ENCODE results near the gene NEIL1.
"Not testable (repeated sequence)": the region's sequence is repeated elsewhere in the genome, so short reads cannot be mapped to it uniquely, and the experiment has no call there.

NEIL1 gene

DNA sequence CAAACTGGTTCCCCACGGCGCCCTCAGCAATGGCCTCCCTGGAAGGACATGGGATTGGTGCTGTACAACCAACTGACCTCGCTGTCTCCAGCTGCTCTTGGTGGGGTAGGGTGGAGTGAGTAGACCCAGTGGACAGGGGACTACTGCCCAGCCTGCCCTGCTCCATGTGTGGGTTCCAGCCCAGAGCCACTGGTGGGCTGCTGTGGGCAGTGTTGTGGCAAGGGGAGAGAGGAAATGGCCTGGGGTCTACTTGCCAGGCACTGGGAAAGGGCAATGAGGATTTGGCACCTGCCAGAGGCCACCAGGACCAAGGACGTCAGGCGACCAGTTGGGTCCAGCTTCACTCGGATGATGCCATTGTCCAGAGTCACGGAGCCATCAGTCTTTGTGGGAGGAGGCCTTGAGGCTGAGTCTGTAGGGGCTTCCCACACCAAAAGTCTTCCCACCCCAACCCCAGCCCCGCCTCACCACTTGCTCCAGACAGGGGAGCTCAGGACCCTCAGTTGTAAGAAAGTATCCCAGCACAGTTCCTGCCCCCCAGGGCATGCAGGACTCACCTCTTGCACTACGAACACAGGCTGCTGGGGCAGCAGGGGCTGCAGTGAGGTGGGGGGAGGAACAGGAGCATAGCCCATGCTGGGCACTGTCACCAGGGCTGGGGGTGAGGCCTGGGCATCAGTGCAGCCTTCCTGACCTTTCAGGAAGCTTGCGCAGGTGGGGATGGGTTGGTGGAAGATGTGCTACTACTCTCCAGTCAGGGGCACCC lies 12.1 kb downstream of the NEIL1 start:
- no peak for DNase-seq

GRCh38 chr15:75359537-75360250 lies 12.9 kb downstream of the NEIL1 start:
- DNase-seq: no peak

DNA sequence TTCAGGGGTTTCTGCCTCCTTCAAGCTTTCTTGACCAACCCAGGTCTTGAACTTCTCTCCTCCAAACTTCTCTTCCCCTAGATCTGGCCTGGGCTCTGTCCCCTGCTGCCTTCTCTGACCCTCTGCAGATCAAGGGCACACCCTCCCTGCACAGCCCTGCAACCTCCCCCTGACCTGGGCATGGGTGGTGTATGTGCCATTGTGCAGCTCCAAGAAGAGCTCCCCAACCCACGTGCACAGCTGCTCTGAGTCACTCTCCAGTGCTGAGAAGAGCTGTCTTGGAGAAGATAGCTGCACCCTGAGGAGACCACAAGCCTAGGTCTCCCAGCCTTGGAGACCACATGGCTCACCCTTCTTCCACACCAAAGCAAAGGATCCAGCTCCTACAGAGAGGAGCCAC lies 13.6 kb downstream of the NEIL1 start:
- DNase-seq: no peak

- DNase-seq: no peak
Observed at GRCh38 chr15:75360856-75361255, 14.0 kb downstream of the NEIL1 start.

DNA sequence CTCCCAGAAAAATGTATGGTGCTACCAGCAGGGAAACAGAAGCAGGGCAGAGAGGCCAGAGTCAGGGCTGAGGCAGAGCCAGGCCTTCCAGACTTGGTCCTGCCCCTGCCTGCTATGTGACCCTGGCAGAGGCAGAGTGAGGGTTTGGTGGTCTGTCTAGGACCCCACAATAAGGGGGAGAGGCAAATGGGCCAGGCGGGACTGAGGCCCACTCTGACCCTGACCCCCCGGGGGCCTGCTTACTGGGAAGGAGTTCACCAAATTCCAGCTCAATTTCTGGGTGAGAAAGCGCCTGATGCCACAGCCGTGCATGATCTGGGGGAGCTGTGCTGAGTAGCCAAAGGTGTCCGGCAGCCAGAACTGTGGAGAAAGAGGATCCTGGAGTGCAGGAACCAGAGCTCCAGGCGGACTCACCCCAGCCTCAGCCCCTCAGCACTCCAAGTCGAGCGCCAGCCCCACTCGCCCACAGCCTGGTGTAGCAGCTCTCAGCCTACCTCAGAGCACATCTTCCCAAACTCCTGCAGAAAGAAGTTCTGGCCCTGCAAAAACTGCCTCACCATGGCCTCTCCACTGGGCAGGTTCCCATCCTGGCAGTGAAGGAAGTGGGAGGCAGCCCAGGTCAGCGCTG lies 14.6 kb downstream of the NEIL1 start:
- DNase-seq: no peak

GRCh38 chr15:75361989-75362641 lies 15.3 kb downstream of the NEIL1 start:
- DNase-seq: no peak

- DNase-seq: no peak
Observed at GRCh38 chr15:75362642-75363249, 15.9 kb downstream of the NEIL1 start.

DNA sequence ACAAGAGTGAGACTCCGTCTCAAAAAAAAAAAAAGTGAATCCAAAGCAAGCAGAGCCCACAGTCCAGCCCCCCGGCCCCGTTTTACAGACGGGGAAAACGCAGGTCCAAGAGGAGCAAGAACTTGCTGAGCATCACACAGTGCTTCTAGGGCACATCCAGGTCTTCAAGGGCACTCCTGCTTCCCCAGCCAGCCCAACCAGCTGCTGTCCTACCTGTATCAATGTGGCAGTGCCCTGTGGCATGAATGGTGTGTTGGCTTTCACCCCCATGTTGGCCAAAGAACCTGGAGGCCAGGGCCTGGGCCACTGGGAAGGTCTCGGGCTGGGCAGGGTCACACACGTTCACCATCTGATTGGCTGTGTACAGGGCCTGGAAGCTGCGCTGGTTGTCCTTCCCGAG lies 16.9 kb downstream of the NEIL1 start:
- DNase-seq: no peak

- DNase-seq: no peak
Observed at GRCh38 chr15:75364881-75365280, 18.0 kb downstream of the NEIL1 start.

GRCh38 chr15:75366163-75366562 lies 19.3 kb downstream of the NEIL1 start:
- no peak for DNase-seq

DNA sequence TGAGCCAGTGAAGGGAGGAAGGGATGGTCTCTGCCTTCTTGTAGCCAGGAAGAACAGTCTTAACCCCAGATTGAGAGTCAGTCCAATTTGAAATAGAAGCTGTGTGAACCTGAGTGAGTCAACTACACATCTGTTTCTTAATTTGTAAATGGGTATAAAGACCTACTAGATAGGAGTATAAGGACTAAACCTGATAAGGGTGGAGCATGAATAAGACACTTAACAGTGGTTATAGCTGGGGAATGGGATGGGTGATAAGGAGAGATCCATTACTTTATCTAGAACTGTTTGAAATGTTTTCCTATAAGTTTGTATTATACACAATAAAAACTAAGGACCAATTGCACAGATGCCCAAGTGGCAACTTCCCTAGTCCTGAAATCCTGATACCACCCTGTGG lies 20.2 kb downstream of the NEIL1 start:
- no peak for DNase-seq

DNA sequence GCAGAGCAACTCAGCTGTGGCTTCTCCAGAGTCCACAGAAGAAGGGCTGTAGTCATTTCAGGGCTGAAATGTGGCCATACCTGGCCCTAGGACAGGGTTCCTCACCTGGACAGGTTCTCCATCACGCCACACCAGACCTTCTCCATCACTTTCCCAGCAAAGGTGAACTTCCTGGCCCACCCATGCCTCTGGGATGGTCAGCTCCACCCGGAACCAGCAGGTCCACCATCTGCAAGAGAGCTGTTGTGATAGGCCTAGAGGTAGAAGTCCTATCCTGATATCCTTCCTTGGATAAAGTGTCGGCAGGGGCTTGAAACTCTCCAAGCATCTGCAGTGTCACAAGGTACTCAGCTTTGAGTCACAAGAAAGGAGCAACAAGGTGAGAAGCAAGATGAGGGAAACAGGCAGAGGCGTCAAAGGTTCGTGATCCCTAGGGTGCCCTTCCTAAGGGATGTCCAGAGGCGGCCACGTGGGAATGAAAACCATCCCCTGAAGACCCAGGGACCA lies 20.6 kb downstream of the NEIL1 start:
- no peak for DNase-seq

GRCh38 chr15:75367913-75368688 lies 21.3 kb downstream of the NEIL1 start, which contains the start of gene MAN2C1:
TSS of gene MAN2C1 (minus strand) at chr15:75368607. CDS start at chr15:75368583, 24 bp downstream.
- peak; percentile 95 for DNase-seq

GRCh38 chr15:75368689-75369239 lies 21.9 kb downstream of the NEIL1 start:
- DNase-seq: no peak

DNA sequence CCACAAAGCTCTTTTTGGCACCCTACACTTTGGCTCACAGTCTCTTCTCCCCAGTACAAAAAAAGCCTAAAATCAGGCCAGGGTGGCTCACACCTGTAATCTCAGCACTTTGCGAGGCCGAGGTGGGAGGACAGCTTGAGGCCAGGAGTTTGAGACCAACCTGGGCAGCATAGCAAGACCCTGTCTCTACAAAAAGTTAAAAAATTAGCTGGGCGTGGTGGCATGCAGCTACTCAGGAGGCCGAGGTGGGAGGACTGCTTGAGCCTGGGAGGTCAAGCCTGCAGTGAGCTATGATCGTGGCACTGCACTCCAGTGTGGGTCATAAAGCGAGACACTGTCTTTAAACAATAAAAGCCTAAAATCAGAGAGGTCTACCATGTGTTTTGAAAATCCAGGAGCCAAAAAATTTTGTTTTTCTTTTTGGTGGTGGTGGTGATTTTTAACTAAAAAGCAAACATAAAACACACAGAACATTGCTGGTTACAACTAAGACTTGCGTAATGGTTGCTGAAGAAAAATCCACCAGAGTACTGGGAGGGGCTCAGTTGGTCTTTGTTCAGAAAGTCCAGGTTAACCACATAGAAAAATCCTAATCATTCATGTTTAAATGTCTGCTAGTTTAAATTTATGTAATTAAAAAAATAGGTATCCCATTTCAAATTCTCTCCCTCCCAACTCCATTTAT lies 23.2 kb downstream of the NEIL1 start:
- no peak for DNase-seq

DNA sequence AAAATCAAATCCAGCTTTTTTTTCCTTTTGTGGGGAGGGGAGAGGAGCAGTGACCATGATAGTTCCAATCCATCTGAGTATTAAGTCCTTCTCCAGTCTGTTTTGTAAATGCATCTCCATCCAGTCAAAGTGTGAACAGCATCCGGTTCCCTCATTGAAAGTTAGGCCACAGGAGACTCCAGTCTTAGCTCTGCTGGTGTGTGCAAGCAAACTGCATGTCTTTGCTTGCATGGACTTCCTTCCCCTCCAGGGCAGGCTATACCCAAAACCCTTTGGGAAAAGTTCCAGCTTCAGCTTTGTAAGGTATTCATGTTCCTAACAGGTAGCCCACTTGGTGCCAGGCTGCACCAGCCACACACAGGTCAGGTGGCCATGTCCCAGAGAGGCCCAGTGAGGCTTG lies 24.6 kb downstream of the NEIL1 start:
- no peak for DNase-seq

DNA sequence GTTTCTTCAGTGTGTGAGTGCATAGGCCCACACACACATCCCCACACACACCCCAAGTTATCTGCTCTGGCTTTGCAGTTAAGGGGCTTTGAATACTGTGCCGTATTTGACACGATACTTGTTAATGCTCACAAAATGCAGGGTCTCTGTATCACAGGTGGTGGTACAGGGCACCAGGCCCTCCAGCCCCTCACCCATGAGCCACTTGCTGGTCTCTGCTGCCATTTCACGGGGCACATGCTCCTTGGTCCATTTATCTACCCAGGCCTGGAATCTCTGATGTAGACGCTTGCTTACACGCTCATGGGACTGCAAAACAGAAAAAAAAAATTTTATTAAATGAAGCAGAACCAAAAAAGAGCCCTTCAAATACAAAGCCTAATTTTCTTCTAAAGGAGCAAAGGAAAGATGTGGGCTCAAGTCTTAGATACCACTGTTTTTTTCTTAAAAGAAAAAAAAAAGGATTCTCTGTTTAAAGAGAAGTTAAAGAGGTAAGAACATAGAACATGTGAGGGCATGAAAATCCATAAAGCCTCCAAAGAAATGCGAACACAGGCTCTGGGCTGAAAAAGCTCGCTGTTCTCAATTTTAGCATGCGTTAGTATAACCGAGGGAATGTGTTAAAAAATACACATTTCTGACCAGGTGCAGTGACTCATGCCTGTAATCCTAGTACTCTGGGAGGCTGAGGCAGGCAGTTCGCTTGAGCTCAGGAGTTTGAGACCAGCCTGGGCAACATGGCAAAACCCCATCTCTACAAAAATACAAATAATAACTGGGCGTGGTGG lies 25.3 kb downstream of the NEIL1 start:
- DNase-seq: no peak

DNA sequence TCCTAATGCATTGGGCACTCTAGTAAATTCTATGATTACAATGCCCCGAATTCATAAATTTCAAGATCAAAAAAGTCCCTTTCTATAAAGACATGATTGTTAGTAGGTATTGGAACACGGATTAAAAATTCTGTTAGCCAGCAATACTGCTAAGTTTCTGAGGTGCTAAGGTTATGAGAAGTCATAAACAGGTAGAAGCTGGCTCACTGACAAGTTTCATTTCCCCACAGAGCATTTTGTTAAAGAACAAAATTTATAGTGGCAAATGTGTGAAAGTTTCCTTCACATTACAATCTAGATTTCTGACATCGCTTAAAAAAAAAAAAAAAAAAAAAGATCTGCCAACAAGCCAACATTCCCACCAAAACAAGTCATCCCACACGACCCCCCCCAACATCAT lies 33.9 kb downstream of the NEIL1 start:
- DNase-seq: no peak

GRCh38 chr15:75383986-75384385 lies 37.1 kb downstream of the NEIL1 start:
- DNase-seq: not testable (repeated sequence)

DNA sequence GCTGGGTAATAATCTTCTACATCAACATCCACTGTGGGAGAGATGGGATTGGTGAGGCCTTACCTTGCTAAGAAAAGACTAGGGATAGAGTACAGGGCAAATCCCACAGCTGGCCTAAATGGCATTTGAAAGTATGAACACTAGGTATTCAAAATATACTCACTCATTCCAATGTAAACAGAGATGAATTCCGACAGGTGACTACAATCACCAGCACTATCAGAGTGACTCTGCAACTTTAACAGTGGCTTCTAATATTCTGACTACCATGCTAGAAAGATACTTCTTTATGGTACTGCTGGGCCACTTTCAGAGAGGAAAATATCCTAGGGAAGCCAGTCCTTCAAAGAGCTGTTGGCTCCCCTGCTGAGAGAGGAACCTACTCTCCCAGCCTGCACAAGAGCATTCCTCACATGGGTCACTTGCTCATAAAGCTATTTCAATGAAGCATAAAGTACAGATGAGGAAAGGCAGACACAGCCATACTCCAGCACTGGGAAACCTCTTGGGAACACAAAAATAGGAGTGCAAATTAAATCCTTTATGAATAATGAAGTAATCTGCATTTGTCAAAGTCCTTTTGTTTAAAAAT lies 43.0 kb downstream of the NEIL1 start:
- no peak for DNase-seq
